Activated naive CD4-positive, alpha-beta T cell treated with anti-CD3 and anti-CD28 coated beads, Interleukin-2, amount 50 U/mL, for 72 hours (primary cell): Measurements from ENCODE around the gene NAMPT. TPM values are rescaled to one million over a fixed set of nuclear protein-coding genes. Genes with fewer than 3 reads are reported as not detected.

ENCODE experiments used
- ATAC-seq, 2 donors: fragments of 150-1000 bp; cut with Tn5 transposase; 2 replicates each; pipeline ENCODE4 v1.10.0; 2021; ENCODE audit warnings: mild to moderate bottlenecking in 2 of 2, moderate library complexity in 2 of 2
- DNase-seq, 2 donors: peaks; one replicate each; pipeline ENCODE4 v3.0.0; 2021 to 2022; ENCODE audit warnings: low spot score in 2 of 2
- H3K27ac Mint-ChIP-seq, 2 donors: one replicate each; pipeline ENCODE4 v1.8.0; 2022; ENCODE audit warnings: mild to moderate bottlenecking in 2 of 2, mixed read lengths in 2 of 2
- H3K36me3 Mint-ChIP-seq, 2 donors: one replicate each; pipeline ENCODE4 v1.8.0; 2022; ENCODE audit warnings: mixed read lengths in 2 of 2
- H3K9me3 Mint-ChIP-seq, 2 donors: one replicate each; pipeline ENCODE4 v1.8.0; 2022; ENCODE audit warnings: mixed read lengths in 2 of 2
- total RNA-seq, 2 donors: library from RNA; stranded (reverse); gene quantifications; one replicate each; pipeline ENCODE4 v1.2.3, GENCODE V29; 2022

The NAMPT gene
- total RNA-seq, 2 donors from 2014 or later = 334 to 524 TPM

GRCh38 chr7:106262221-106262881 lies 22.4 kb downstream of the NAMPT start:
- peaks cover 71 to 85% of the 10 kb centered on the region in 2 donors for H3K36me3 Mint-ChIP-seq
- peak overlapping the region in 1 of 2 donors; percentile 29 for H3K27ac Mint-ChIP-seq
- no peaks in the 10 kb centered on the region for H3K9me3 Mint-ChIP-seq
- DNase-seq (no peak), ATAC-seq (no peak)

- no peaks in the 10 kb centered on the region for H3K9me3 Mint-ChIP-seq
- H3K27ac Mint-ChIP-seq = peak overlapping the region; percentile 66 to 81
- peaks cover 55 to 88% of the 10 kb centered on the region in 2 donors for H3K36me3 Mint-ChIP-seq
- DNase-seq = no peak
- ATAC-seq = peak; percentile 25 to 58
Measured at GRCh38 chr7:106260136-106260561, 24.6 kb downstream of the NAMPT start.

- Mint-ChIP-seq H3K9me3 (peaks cover 3 to 4% of the 10 kb centered on the region in 2 donors), H3K27ac (peak overlapping the region; percentile 35 to 83), H3K36me3 (peaks cover 55 to 87% of the 10 kb centered on the region in 2 donors)
- DNase-seq (no peak), ATAC-seq (no peak)
Measured at GRCh38 chr7:106258789-106259188, 26.0 kb downstream of the NAMPT start.

- Mint-ChIP-seq H3K36me3 (peaks cover 59 to 87% of the 10 kb centered on the region in 2 donors), H3K27ac (no peak overlapping the region), H3K9me3 (peaks cover 3 to 4% of the 10 kb centered on the region in 2 donors)
- DNase-seq (no peak), ATAC-seq (no peak)
Measured at GRCh38 chr7:106257752-106258151, 27.0 kb downstream of the NAMPT start.

- Mint-ChIP-seq H3K27ac (peak overlapping the region in 1 of 2 donors; percentile 98), H3K9me3 (peaks cover 3 to 4% of the 10 kb centered on the region in 2 donors), H3K36me3 (peaks cover 54 to 85% of the 10 kb centered on the region in 2 donors)
- ATAC-seq (no peak), DNase-seq (no peak)
Measured at GRCh38 chr7:106256144-106256543, 28.6 kb downstream of the NAMPT start.

- H3K27ac Mint-ChIP-seq = peak overlapping the region in 1 of 2 donors; percentile 98
- ATAC-seq (peak; percentile 47 to 75), DNase-seq (no peak)
- H3K9me3 Mint-ChIP-seq = peaks cover 3 to 4% of the 10 kb centered on the region in 2 donors
- peaks cover 45 to 81% of the 10 kb centered on the region in 2 donors for H3K36me3 Mint-ChIP-seq
Measured at GRCh38 chr7:106255246-106255645, 29.5 kb downstream of the NAMPT start.

GRCh38 chr7:106254525-106255116 lies 30.2 kb downstream of the NAMPT start:
- H3K36me3 Mint-ChIP-seq = peaks cover 41 to 76% of the 10 kb centered on the region in 2 donors
- peak overlapping the region; percentile 70 to 98 for H3K27ac Mint-ChIP-seq
- DNase-seq = no peak
- peaks cover 3 to 4% of the 10 kb centered on the region in 2 donors for H3K9me3 Mint-ChIP-seq
- peak in 1 of 2 donors; percentile 50 for ATAC-seq

- H3K27ac Mint-ChIP-seq = peak overlapping the region in 1 of 2 donors; percentile 85
- H3K9me3 Mint-ChIP-seq = peaks cover 4% of the 10 kb centered on the region in 2 donors
- DNase-seq = no peak
- ATAC-seq = no peak
- H3K36me3 Mint-ChIP-seq = peaks cover 32 to 72% of the 10 kb centered on the region in 2 donors
Measured at GRCh38 chr7:106252568-106252967, 32.2 kb downstream of the NAMPT start.

- H3K27ac Mint-ChIP-seq = peak overlapping the region in 1 of 2 donors; percentile 9
- DNase-seq (no peak), ATAC-seq (no peak)
- H3K9me3 Mint-ChIP-seq = peaks cover 11 to 14% of the 10 kb centered on the region in 2 donors
- H3K36me3 Mint-ChIP-seq = peaks cover 37 to 56% of the 10 kb centered on the region in 2 donors
Measured at GRCh38 chr7:106249488-106249887, 35.3 kb downstream of the NAMPT start.

- no peak for ATAC-seq
- peaks cover 29 to 47% of the 10 kb centered on the region in 2 donors for H3K36me3 Mint-ChIP-seq
- H3K27ac Mint-ChIP-seq = no peak overlapping the region
- no peak for DNase-seq
- peaks cover 7 to 15% of the 10 kb centered on the region in 2 donors for H3K9me3 Mint-ChIP-seq
Measured at GRCh38 chr7:106248600-106248999, 36.2 kb downstream of the NAMPT start.

GRCh38 chr7:106247841-106248240 lies 36.9 kb downstream of the NAMPT start:
- peaks cover 7 to 16% of the 10 kb centered on the region in 2 donors for H3K9me3 Mint-ChIP-seq
- peak overlapping the region in 1 of 2 donors; percentile 55 for H3K27ac Mint-ChIP-seq
- ATAC-seq = peak in 1 of 2 donors; percentile 27
- DNase-seq = no peak
- H3K36me3 Mint-ChIP-seq = peaks cover 21 to 39% of the 10 kb centered on the region in 2 donors

- ATAC-seq = peak in 1 of 2 donors; percentile 16
- Mint-ChIP-seq H3K27ac (peak overlapping the region; percentile 37 to 55), H3K36me3 (peaks cover 18 to 34% of the 10 kb centered on the region in 2 donors), H3K9me3 (peaks cover 7 to 16% of the 10 kb centered on the region in 2 donors)
- DNase-seq = no peak
Measured at GRCh38 chr7:106246902-106247711, 37.7 kb downstream of the NAMPT start.

- peaks cover 17 to 18% of the 10 kb centered on the region in 2 donors for H3K36me3 Mint-ChIP-seq
- peak; percentile 17 to 22 for ATAC-seq
- DNase-seq = no peak
- H3K9me3 Mint-ChIP-seq = peaks cover 7 to 16% of the 10 kb centered on the region in 2 donors
- H3K27ac Mint-ChIP-seq = no peak overlapping the region
Measured at GRCh38 chr7:106243893-106244292, 40.9 kb downstream of the NAMPT start.

GRCh38 chr7:106239406-106239805 lies 45.4 kb downstream of the NAMPT start:
- DNase-seq (no peak), ATAC-seq (no peak)
- Mint-ChIP-seq H3K9me3 (peaks cover 0 to 6% of the 10 kb centered on the region in 2 donors), H3K36me3 (no peaks in the 10 kb centered on the region), H3K27ac (no peak overlapping the region)

GRCh38 chr7:106238830-106239229 lies 46.0 kb downstream of the NAMPT start:
- no peak for DNase-seq
- Mint-ChIP-seq H3K36me3 (no peaks in the 10 kb centered on the region), H3K9me3 (peaks cover 0 to 3% of the 10 kb centered on the region in 2 donors), H3K27ac (no peak overlapping the region)
- ATAC-seq = no peak

- H3K36me3 Mint-ChIP-seq = peaks cover 0 to 7% of the 10 kb centered on the region in 2 donors
- ATAC-seq (no peak), DNase-seq (no peak)
- H3K9me3 Mint-ChIP-seq = no peaks in the 10 kb centered on the region
- H3K27ac Mint-ChIP-seq = no peak overlapping the region
Measured at GRCh38 chr7:106236065-106236464, 48.7 kb downstream of the NAMPT start.

- no peak for ATAC-seq
Measured at GRCh38 chr7:106234425-106234824, 50.4 kb downstream of the NAMPT start.

More at GRCh38 chr7:106234425-106234824, 50.4 kb downstream of the NAMPT start:
- DNase-seq = no peak
- Mint-ChIP-seq H3K36me3 (peaks cover 0 to 7% of the 10 kb centered on the region in 2 donors), H3K9me3 (no peaks in the 10 kb centered on the region), H3K27ac (no peak overlapping the region)
